Measurements from ENCODE around the gene GALT.

GRCh38 chr9:34655394-34655793 lies 8.9 kb downstream of the GALT start:
- TF ChIP-seq, protein P1, sequence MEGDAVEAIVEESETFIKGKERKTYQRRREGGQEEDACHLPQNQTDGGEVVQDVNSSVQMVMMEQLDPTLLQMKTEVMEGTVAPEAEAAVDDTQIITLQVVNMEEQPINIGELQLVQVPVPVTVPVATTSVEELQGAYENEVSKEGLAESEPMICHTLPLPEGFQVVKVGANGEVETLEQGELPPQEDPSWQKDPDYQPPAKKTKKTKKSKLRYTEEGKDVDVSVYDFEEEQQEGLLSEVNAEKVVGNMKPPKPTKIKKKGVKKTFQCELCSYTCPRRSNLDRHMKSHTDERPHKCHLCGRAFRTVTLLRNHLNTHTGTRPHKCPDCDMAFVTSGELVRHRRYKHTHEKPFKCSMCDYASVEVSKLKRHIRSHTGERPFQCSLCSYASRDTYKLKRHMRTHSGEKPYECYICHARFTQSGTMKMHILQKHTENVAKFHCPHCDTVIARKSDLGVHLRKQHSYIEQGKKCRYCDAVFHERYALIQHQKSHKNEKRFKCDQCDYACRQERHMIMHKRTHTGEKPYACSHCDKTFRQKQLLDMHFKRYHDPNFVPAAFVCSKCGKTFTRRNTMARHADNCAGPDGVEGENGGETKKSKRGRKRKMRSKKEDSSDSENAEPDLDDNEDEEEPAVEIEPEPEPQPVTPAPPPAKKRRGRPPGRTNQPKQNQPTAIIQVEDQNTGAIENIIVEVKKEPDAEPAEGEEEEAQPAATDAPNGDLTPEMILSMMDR (conservative IDR thresholded peaks at IDR 0.05; ENCODE audit: low read depth, low read length): no peak
- TF ChIP-seq EZH2 (IDR thresholded peaks at IDR 0.05; ENCODE audit: borderline replicate concordance, low read depth, low read length, poor library complexity, severe bottlenecking): no peak

Measured in A673 (cell line).